ENCODE data around the gene SPAG7. TPM values are rescaled to one million over a fixed set of nuclear protein-coding genes. Genes with fewer than 3 reads are reported as not detected.

SPAG7 gene
- total and polyA plus RNA-seq, 2 experiments from 2014 or later = 64.3 to 194 TPM

DNA sequence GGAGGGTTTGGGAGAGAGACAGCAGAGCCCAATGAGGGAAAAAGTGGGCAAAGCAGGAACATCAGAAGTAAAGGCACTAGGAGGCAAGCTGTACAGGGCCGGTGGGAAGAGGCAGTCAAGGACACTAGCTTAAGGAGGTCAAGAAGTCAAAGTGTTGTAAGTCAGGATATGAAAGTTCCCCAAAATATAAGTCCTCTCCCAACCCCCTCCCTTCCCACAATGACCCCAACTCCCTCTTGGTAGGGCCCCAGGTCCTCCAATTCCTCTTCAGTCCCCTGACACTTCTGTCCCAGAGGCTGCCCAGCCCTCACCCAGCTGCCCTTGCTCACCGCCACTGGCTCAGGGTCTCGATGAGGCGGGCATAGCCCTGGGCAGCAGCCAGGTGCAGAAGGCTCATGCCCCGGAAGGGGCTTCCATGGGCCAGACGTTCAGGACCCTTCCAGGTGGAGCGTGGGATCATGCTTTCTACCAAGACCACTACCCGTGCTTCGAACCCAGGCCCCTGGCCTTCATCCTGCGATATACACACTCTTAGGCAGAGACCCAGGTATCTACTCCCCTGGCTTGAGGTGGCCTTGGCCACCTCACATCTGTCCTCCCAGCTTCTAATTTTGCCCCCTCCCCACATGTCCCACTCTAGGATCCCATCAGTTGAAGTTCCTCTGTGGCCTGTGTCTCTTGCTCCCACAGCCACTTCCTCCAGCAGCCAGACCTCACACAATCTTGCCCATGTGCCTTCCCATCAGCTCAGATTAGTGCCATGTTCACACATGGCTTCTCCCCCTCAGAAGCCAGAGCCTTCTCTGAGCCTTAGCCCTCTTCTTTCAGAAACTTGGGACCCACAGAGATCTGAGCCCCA lies 5.9 kb upstream of the SPAG7 start:
- no peaks in the 10 kb centered on the region for H3K9me3 ChIP-seq (ENCODE audit: low read depth)
- no peaks in the 10 kb centered on the region for H3K9me2 ChIP-seq (replicated peaks; ENCODE audit: insufficient read depth)
- WGBS (ENCODE audit: low lambda C conversion rate, missing lambda C conversion rate) = 93% methylated on average over 9 of the region's 10 CpGs
- H3K4me3 ChIP-seq = no peak overlapping the region
- no peaks in the 10 kb centered on the region for H4K20me1 ChIP-seq (ENCODE audit: insufficient read depth, poor library complexity, severe bottlenecking)
- H3K79me2 ChIP-seq = peaks cover 47% of the 10 kb centered on the region
- no peak overlapping the region for H3K27ac ChIP-seq
- H3K4me1 ChIP-seq (ENCODE audit: insufficient read depth) = peaks cover 14% of the 10 kb centered on the region
- H3K27me3 ChIP-seq = no peaks in the 10 kb centered on the region
- TF ChIP-seq EZH2 (IDR thresholded peaks at IDR 0.05; ENCODE audit: borderline replicate concordance) (no peak), EZH2phosphoT487 (IDR thresholded peaks at IDR 0.05; ENCODE audit: low read depth, severe bottlenecking, unreplicated experiment) (no peak)
- TF ChIP-seq, protein P1, sequence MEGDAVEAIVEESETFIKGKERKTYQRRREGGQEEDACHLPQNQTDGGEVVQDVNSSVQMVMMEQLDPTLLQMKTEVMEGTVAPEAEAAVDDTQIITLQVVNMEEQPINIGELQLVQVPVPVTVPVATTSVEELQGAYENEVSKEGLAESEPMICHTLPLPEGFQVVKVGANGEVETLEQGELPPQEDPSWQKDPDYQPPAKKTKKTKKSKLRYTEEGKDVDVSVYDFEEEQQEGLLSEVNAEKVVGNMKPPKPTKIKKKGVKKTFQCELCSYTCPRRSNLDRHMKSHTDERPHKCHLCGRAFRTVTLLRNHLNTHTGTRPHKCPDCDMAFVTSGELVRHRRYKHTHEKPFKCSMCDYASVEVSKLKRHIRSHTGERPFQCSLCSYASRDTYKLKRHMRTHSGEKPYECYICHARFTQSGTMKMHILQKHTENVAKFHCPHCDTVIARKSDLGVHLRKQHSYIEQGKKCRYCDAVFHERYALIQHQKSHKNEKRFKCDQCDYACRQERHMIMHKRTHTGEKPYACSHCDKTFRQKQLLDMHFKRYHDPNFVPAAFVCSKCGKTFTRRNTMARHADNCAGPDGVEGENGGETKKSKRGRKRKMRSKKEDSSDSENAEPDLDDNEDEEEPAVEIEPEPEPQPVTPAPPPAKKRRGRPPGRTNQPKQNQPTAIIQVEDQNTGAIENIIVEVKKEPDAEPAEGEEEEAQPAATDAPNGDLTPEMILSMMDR (IDR thresholded peaks at IDR 0.05; ENCODE audit: poor library complexity) = no peak
- no peak for DNase-seq (ENCODE audit: low spot score)
- H3K36me3 ChIP-seq (replicated peaks; ENCODE audit: insufficient read depth, low read depth) = no peaks in the 10 kb centered on the region
- no peak overlapping the region for H3K4me2 ChIP-seq
- no peak overlapping the region for H2AFZ ChIP-seq

DNA sequence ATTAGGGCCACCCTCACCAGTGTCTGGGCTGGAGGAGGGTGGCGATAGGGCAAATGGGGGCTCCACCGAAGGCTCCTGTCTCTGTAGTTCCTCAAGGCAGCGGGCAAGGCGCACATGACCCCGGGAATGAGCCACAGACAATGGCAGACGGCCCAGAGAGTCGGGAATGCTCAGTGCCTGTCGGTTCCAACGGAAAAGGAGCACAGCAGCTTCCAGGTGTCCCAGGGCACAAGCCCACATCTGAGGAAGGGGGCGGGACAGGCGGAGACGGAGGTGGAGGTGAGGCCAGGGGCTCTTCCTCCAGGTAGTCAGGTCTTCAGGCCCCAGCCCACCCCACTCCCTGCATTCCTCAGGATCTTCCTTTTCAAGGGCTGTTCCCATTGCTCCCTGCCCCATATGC lies 5.1 kb upstream of the SPAG7 start:
- TF ChIP-seq, protein P1 (IDR thresholded peaks at IDR 0.05; ENCODE audit: poor library complexity) = no peak
- TF ChIP-seq EZH2 (IDR thresholded peaks at IDR 0.05; ENCODE audit: borderline replicate concordance) (no peak), EZH2phosphoT487 (IDR thresholded peaks at IDR 0.05; ENCODE audit: low read depth, severe bottlenecking, unreplicated experiment) (no peak)
- DNase-seq (ENCODE audit: low spot score) = no peak
- no peak overlapping the region for H3K4me2 ChIP-seq
- H3K27ac ChIP-seq = no peak overlapping the region
- no peak overlapping the region for H2AFZ ChIP-seq
- peaks cover 51% of the 10 kb centered on the region for H3K79me2 ChIP-seq
- peaks cover 14% of the 10 kb centered on the region for H3K4me1 ChIP-seq (ENCODE audit: insufficient read depth)
- H4K20me1 ChIP-seq (ENCODE audit: insufficient read depth, poor library complexity, severe bottlenecking) = no peaks in the 10 kb centered on the region
- no peaks in the 10 kb centered on the region for H3K9me3 ChIP-seq (ENCODE audit: low read depth)
- WGBS (ENCODE audit: low lambda C conversion rate, missing lambda C conversion rate) = 58% methylated on average over 10 of the region's 12 CpGs
- no peaks in the 10 kb centered on the region for H3K36me3 ChIP-seq (replicated peaks; ENCODE audit: insufficient read depth, low read depth)
- H3K4me3 ChIP-seq = no peak overlapping the region
- H3K9me2 ChIP-seq (replicated peaks; ENCODE audit: insufficient read depth) = no peaks in the 10 kb centered on the region
- H3K27me3 ChIP-seq = no peaks in the 10 kb centered on the region

DNA sequence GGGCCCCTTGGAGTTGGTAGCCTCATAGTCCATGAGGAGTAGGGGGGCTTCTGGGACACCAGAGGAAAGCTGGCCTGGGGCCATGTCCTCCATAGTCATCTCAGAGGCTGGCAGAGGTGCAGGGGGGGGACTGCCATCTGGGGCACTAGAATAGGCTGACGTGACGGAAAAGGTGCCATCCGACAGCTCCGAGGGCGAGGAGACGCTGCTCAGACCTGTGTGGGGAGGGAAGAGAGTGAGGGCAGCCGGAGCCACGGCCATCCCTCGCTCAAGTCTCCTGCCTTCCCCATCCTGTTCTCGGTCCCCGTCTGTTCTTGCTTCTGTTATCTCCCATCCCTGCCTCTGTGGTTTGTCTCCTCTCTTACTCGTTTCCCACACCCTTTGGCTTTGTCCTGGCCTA lies 4.7 kb upstream of the SPAG7 start:
- no peak for DNase-seq (ENCODE audit: low spot score)
- H2AFZ ChIP-seq = no peak overlapping the region
- TF ChIP-seq, protein P1 (IDR thresholded peaks at IDR 0.05; ENCODE audit: poor library complexity) = no peak
- no peak for TF ChIP-seq EZH2 (IDR thresholded peaks at IDR 0.05; ENCODE audit: borderline replicate concordance)
- no peak for TF ChIP-seq EZH2phosphoT487 (IDR thresholded peaks at IDR 0.05; ENCODE audit: low read depth, severe bottlenecking, unreplicated experiment)
- H3K36me3 ChIP-seq (replicated peaks; ENCODE audit: insufficient read depth, low read depth) = no peaks in the 10 kb centered on the region
- H3K79me2 ChIP-seq = peaks cover 51% of the 10 kb centered on the region
- H3K4me3 ChIP-seq = no peak overlapping the region
- H3K27me3 ChIP-seq = no peaks in the 10 kb centered on the region
- H3K4me1 ChIP-seq (ENCODE audit: insufficient read depth) = peaks cover 14% of the 10 kb centered on the region
- H3K4me2 ChIP-seq = no peak overlapping the region
- H4K20me1 ChIP-seq (ENCODE audit: insufficient read depth, poor library complexity, severe bottlenecking) = no peaks in the 10 kb centered on the region
- WGBS (ENCODE audit: low lambda C conversion rate, missing lambda C conversion rate) = 89% methylated on average over 12 of the region's 12 CpGs
- no peaks in the 10 kb centered on the region for H3K9me3 ChIP-seq (ENCODE audit: low read depth)
- no peaks in the 10 kb centered on the region for H3K9me2 ChIP-seq (replicated peaks; ENCODE audit: insufficient read depth)
- no peak overlapping the region for H3K27ac ChIP-seq
